Measurements from ENCODE around the gene SPINK14.

SPINK14 gene

GRCh38 chr5:148224117-148224742 is 55.9 kb downstream of the SPINK14 start:
- no peak for DNase-seq (ENCODE audit: extremely low read depth, low read depth)
- no peak overlapping the region for H3K4me3 ChIP-seq (replicated peaks; ENCODE audit: low read depth, low read length)
- TF ChIP-seq CTCF (IDR thresholded peaks at IDR 0.05; ENCODE audit: low read depth, low read length, missing control alignments), result no peak

Measured in HFF-Myc (cell line).